GM06990 (cell line): ENCODE measurements around the gene ABHD10.

Source experiments
- DNase-seq: peaks from one replicate; pipeline ENCODE4 v3.0.0-alpha.2; 2011; ENCODE audit not compliant: insufficient read length; ENCODE audit errors: extremely low read depth
- H3K27me3 ChIP-seq: replicated peaks from 2 replicates; pipeline ENCODE4 v1.6.0; 2011; ENCODE audit warnings: low read length; ENCODE audit not compliant: control insufficient read depth, insufficient read depth
- H3K36me3 ChIP-seq: 2 replicates; pipeline ENCODE4 v1.5.1; 2011; ENCODE audit warnings: low read length; ENCODE audit not compliant: control insufficient read depth, insufficient read depth
- H3K4me3 ChIP-seq: replicated peaks from 2 replicates; pipeline ENCODE4 v1.5.1; 2011; ENCODE audit warnings: low read depth, mild to moderate bottlenecking, control low read depth, low read length
- CTCF ChIP-seq: IDR thresholded peaks from 2 replicates; pipeline ENCODE4 v1.5.1; 2011; ENCODE audit warnings: low read length, control low read depth, mild to moderate bottlenecking, inconsistent platforms; ENCODE audit not compliant: insufficient read depth, poor library complexity, severe bottlenecking

Gene ABHD10

GRCh38 chr3:111980716-111981456, 2.1 kb downstream of the ABHD10 start:
- no peak for DNase-seq
- Histone ChIP-seq H3K4me3 (no peak overlapping the region), H3K27me3 (no peaks in the 10 kb centered on the region), H3K36me3 (no peaks in the 10 kb centered on the region)
- no peak for TF ChIP-seq CTCF

- no peaks in the 10 kb centered on the region for H3K36me3 ChIP-seq
- DNase-seq = no peak
- TF ChIP-seq CTCF = no peak
- H3K4me3 ChIP-seq = no peak overlapping the region
- H3K27me3 ChIP-seq = no peaks in the 10 kb centered on the region
Measured at GRCh38 chr3:111981457-111981763, 2.6 kb downstream of the ABHD10 start.

- Histone ChIP-seq H3K27me3 (no peaks in the 10 kb centered on the region), H3K4me3 (no peak overlapping the region), H3K36me3 (no peaks in the 10 kb centered on the region; the same call in 1 of the 2 replicates)
- DNase-seq = no peak
- no peak for TF ChIP-seq CTCF
Measured at GRCh38 chr3:111984636-111985298, 5.9 kb downstream of the ABHD10 start.

GRCh38 chr3:111986800-111987199, 8.0 kb downstream of the ABHD10 start:
- Histone ChIP-seq H3K4me3 (no peak overlapping the region), H3K36me3 (no peaks in the 10 kb centered on the region; the same call in 1 of the 2 replicates), H3K27me3 (no peaks in the 10 kb centered on the region)
- DNase-seq = no peak
- TF ChIP-seq CTCF = no peak

- DNase-seq = no peak
- Histone ChIP-seq H3K36me3 (peaks cover 2% of the 10 kb centered on the region; the same call in 1 of the 2 replicates), H3K4me3 (no peak overlapping the region), H3K27me3 (no peaks in the 10 kb centered on the region)
- TF ChIP-seq CTCF = peak; percentile 71
Measured at GRCh38 chr3:111989061-111989678, 10.3 kb downstream of the ABHD10 start.
